WTC11 (cell line): ENCODE results near the gene CERS2. TPM values are rescaled to one million over a fixed set of nuclear protein-coding genes. Genes with fewer than 3 reads are reported as not detected.

Source experiments
- ATAC-seq: fragments of 200-7000 bp; cut with Tn5 transposase; 2 replicates; pipeline ENCODE4 v1.10.0; 2021; ENCODE audit warnings: mild to moderate bottlenecking, moderate library complexity
- CTCF ChIA-PET: fragments of 300-600 bp; sonication (Branson Sonifier 250); formaldehyde crosslinking; loops from one replicate; lab custom pipeline; 2021; ENCODE audit warnings: antibody characterized with exemption; lab: Charles Lee
- POLR2A ChIA-PET: fragments of 350-600 bp; sonication (Branson Sonifier 250); formaldehyde crosslinking; loops from one replicate; lab custom pipeline; 2021; ENCODE audit warnings: antibody characterized with exemption; lab: Charles Lee
- DNase-seq: peaks from one replicate; pipeline ENCODE4 v3.0.0; 2021; ENCODE audit warnings: low spot score
- H3K27ac Mint-ChIP-seq: 2 replicates; pipeline ENCODE4 v1.8.0; 2021; ENCODE audit warnings: mixed read lengths
- H3K27me3 Mint-ChIP-seq: 2 replicates; pipeline ENCODE4 v1.8.0; 2021; ENCODE audit warnings: low read depth, mild to moderate bottlenecking, moderate library complexity, mixed read lengths
- H3K36me3 Mint-ChIP-seq: 2 replicates; pipeline ENCODE4 v1.8.0; 2021; ENCODE audit warnings: mixed read lengths
- H3K4me1 Mint-ChIP-seq: 2 replicates; pipeline ENCODE4 v1.8.0; 2022; ENCODE audit warnings: mixed read lengths
- H3K4me3 Mint-ChIP-seq: 2 replicates; pipeline ENCODE4 v1.8.0; 2021; ENCODE audit warnings: mild to moderate bottlenecking, moderate library complexity, mixed read lengths
- H3K9me3 Mint-ChIP-seq: 2 replicates; pipeline ENCODE4 v1.8.0; 2021; ENCODE audit warnings: mixed read lengths
- MYBL2 ChIP-seq: sonication (generic); formaldehyde crosslinking; IDR thresholded peaks from 2 replicates; pipeline ENCODE4 v1.8.1; 2023; ENCODE audit warnings: mild to moderate bottlenecking, moderate library complexity, missing genetic modification reagents
- NR3C1 ChIP-seq: sonication (generic); formaldehyde crosslinking; conservative IDR thresholded peaks from 2 replicates; pipeline ENCODE4 v1.8.1; 2023; ENCODE audit warnings: low read depth, mild to moderate bottlenecking, missing genetic modification reagents
- SMAD3 ChIP-seq: sonication (generic); formaldehyde crosslinking; IDR thresholded peaks from 2 replicates; pipeline ENCODE4 v1.8.0; 2022; ENCODE audit warnings: missing genetic modification reagents, mild to moderate bottlenecking, borderline replicate concordance
- SMAD4 ChIP-seq: sonication (generic); formaldehyde crosslinking; IDR thresholded peaks from 2 replicates; pipeline ENCODE4 v1.8.0; 2022; ENCODE audit warnings: mild to moderate bottlenecking, missing genetic modification reagents
- TEAD1 ChIP-seq: sonication (generic); formaldehyde crosslinking; IDR thresholded peaks from 2 replicates; pipeline ENCODE4 v1.8.0; 2022; ENCODE audit warnings: mild to moderate bottlenecking, missing genetic modification reagents
- total RNA-seq: library from RNA; stranded (reverse); gene quantifications from 3 replicates; pipeline ENCODE4 v1.2.3, GENCODE V29; 2021
- TF ChIP-seq, protein P1 (sequence below): fragments of 250-450 bp; sonication (Bioruptor Pico); IDR thresholded peaks from 2 replicates; pipeline ENCODE4 v1.9.0; 2021; ENCODE audit warnings: moderate library complexity, mild to moderate bottlenecking, inconsistent platforms, borderline replicate concordance
- TF ChIP-seq, protein P2 (sequence below): sonication (generic); formaldehyde crosslinking; IDR thresholded peaks from 2 replicates; pipeline ENCODE4 v1.8.0; 2023; ENCODE audit warnings: mild to moderate bottlenecking, missing genetic modification reagents
- TF ChIP-seq, protein P3 (sequence below): fragments of 250-450 bp; sonication (Bioruptor Pico); IDR thresholded peaks from 2 replicates; pipeline ENCODE4 v1.9.0; 2021; ENCODE audit warnings: mild to moderate bottlenecking
- TF ChIP-seq, protein P4 (sequence below): sonication (generic); formaldehyde crosslinking; IDR thresholded peaks from 2 replicates; pipeline ENCODE4 v1.8.0; 2022; ENCODE audit warnings: mild to moderate bottlenecking, missing genetic modification reagents
- TF ChIP-seq, protein P5 (sequence below): fragments of 200-600 bp; IDR thresholded peaks from 2 replicates; pipeline ENCODE4 v1.8.0; 2022; ENCODE audit warnings: antibody characterized with exemption
- TF ChIP-seq, protein P6 (sequence below): sonication (generic); formaldehyde crosslinking; IDR thresholded peaks from 2 replicates; pipeline ENCODE4 v1.8.1; 2022; ENCODE audit warnings: mild to moderate bottlenecking, moderate library complexity, missing genetic modification reagents
- TF ChIP-seq, protein P7 (sequence below): sonication (generic); formaldehyde crosslinking; IDR thresholded peaks from 2 replicates; pipeline ENCODE4 v1.8.1; 2023; ENCODE audit warnings: mild to moderate bottlenecking, moderate library complexity, missing genetic modification reagents

Gene CERS2
- total RNA-seq, 1 experiment from 2014 or later, result 182 TPM

DNA sequence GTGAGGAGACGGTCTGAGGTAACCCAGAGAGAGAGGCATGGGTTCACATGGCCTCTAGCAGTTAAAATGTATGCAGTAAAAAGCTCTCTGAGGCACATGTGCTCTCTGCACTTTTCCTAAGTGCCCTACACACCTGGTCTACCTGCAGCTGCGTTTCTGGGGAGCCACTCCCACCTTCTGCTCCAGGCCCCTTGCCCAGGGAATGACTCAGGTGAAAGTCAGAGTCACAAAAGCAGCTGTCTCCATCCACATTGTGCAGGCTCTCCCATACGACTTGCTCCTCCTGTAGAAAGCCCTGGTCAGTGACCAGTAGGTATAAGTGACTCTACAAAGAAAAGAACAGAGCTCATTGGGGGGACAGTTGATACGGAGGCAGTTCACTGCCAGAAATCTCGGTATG lies 23.3 kb upstream of the CERS2 start:
- ATAC-seq (no peak), DNase-seq (no peak)
- no peaks in the 10 kb centered on the region for H3K27me3 Mint-ChIP-seq
- POLR2A ChIA-PET, result interaction anchor here (1.1 kb wide), 1 partner anchor 9 kb away, joined by 3 read pairs; the partner anchor contains the start of gene MINDY1
- no peak overlapping the region for H3K27ac Mint-ChIP-seq
- CTCF ChIA-PET, result interaction anchor here (1.1 to 1.2 kb wide), 2 partner anchors 9 to 21 kb away, joined by 3 to 4 read pairs; partner anchors contain the start of gene MINDY1
- peaks cover 6% of the 10 kb centered on the region; the same call in 1 of the 2 replicates for H3K4me1 Mint-ChIP-seq
- TF ChIP-seq NR3C1 (no peak), TEAD1 (no peak), SMAD3 (CRISPR knock-in tag) (no peak), SMAD4 (CRISPR knock-in tag) (no peak), MYBL2 (CRISPR knock-in tag) (no peak)
- TF ChIP-seq, protein P1, sequence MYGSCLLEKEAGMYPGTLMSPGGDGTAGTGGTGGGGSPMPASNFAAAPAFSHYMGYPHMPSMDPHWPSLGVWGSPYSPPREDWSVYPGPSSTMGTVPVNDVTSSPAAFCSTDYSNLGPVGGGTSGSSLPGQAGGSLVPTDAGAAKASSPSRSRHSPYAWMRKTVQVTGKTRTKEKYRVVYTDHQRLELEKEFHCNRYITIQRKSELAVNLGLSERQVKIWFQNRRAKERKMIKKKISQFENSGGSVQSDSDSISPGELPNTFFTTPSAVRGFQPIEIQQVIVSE (CRISPR knock-in tag), result no peak
- TF ChIP-seq, protein P2, sequence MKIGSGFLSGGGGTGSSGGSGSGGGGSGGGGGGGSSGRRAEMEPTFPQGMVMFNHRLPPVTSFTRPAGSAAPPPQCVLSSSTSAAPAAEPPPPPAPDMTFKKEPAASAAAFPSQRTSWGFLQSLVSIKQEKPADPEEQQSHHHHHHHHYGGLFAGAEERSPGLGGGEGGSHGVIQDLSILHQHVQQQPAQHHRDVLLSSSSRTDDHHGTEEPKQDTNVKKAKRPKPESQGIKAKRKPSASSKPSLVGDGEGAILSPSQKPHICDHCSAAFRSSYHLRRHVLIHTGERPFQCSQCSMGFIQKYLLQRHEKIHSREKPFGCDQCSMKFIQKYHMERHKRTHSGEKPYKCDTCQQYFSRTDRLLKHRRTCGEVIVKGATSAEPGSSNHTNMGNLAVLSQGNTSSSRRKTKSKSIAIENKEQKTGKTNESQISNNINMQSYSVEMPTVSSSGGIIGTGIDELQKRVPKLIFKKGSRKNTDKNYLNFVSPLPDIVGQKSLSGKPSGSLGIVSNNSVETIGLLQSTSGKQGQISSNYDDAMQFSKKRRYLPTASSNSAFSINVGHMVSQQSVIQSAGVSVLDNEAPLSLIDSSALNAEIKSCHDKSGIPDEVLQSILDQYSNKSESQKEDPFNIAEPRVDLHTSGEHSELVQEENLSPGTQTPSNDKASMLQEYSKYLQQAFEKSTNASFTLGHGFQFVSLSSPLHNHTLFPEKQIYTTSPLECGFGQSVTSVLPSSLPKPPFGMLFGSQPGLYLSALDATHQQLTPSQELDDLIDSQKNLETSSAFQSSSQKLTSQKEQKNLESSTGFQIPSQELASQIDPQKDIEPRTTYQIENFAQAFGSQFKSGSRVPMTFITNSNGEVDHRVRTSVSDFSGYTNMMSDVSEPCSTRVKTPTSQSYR (CRISPR knock-in tag), result no peak
- TF ChIP-seq, protein P3, sequence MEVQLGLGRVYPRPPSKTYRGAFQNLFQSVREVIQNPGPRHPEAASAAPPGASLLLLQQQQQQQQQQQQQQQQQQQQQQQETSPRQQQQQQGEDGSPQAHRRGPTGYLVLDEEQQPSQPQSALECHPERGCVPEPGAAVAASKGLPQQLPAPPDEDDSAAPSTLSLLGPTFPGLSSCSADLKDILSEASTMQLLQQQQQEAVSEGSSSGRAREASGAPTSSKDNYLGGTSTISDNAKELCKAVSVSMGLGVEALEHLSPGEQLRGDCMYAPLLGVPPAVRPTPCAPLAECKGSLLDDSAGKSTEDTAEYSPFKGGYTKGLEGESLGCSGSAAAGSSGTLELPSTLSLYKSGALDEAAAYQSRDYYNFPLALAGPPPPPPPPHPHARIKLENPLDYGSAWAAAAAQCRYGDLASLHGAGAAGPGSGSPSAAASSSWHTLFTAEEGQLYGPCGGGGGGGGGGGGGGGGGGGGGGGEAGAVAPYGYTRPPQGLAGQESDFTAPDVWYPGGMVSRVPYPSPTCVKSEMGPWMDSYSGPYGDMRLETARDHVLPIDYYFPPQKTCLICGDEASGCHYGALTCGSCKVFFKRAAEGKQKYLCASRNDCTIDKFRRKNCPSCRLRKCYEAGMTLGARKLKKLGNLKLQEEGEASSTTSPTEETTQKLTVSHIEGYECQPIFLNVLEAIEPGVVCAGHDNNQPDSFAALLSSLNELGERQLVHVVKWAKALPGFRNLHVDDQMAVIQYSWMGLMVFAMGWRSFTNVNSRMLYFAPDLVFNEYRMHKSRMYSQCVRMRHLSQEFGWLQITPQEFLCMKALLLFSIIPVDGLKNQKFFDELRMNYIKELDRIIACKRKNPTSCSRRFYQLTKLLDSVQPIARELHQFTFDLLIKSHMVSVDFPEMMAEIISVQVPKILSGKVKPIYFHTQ (CRISPR knock-in tag), result no peak
- TF ChIP-seq, protein P4, sequence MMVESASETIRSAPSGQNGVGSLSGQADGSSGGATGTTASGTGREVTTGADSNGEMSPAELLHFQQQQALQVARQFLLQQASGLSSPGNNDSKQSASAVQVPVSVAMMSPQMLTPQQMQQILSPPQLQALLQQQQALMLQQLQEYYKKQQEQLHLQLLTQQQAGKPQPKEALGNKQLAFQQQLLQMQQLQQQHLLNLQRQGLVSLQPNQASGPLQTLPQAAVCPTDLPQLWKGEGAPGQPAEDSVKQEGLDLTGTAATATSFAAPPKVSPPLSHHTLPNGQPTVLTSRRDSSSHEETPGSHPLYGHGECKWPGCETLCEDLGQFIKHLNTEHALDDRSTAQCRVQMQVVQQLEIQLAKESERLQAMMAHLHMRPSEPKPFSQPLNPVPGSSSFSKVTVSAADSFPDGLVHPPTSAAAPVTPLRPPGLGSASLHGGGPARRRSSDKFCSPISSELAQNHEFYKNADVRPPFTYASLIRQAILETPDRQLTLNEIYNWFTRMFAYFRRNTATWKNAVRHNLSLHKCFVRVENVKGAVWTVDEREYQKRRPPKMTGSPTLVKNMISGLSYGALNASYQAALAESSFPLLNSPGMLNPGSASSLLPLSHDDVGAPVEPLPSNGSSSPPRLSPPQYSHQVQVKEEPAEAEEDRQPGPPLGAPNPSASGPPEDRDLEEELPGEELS (CRISPR knock-in tag), result no peak
- TF ChIP-seq, protein P5, sequence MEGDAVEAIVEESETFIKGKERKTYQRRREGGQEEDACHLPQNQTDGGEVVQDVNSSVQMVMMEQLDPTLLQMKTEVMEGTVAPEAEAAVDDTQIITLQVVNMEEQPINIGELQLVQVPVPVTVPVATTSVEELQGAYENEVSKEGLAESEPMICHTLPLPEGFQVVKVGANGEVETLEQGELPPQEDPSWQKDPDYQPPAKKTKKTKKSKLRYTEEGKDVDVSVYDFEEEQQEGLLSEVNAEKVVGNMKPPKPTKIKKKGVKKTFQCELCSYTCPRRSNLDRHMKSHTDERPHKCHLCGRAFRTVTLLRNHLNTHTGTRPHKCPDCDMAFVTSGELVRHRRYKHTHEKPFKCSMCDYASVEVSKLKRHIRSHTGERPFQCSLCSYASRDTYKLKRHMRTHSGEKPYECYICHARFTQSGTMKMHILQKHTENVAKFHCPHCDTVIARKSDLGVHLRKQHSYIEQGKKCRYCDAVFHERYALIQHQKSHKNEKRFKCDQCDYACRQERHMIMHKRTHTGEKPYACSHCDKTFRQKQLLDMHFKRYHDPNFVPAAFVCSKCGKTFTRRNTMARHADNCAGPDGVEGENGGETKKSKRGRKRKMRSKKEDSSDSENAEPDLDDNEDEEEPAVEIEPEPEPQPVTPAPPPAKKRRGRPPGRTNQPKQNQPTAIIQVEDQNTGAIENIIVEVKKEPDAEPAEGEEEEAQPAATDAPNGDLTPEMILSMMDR, result no peak
- TF ChIP-seq, protein P6, sequence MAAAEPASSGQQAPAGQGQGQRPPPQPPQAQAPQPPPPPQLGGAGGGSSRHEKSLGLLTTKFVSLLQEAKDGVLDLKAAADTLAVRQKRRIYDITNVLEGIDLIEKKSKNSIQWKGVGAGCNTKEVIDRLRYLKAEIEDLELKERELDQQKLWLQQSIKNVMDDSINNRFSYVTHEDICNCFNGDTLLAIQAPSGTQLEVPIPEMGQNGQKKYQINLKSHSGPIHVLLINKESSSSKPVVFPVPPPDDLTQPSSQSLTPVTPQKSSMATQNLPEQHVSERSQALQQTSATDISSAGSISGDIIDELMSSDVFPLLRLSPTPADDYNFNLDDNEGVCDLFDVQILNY (CRISPR knock-in tag), result no peak
- TF ChIP-seq, protein P7, sequence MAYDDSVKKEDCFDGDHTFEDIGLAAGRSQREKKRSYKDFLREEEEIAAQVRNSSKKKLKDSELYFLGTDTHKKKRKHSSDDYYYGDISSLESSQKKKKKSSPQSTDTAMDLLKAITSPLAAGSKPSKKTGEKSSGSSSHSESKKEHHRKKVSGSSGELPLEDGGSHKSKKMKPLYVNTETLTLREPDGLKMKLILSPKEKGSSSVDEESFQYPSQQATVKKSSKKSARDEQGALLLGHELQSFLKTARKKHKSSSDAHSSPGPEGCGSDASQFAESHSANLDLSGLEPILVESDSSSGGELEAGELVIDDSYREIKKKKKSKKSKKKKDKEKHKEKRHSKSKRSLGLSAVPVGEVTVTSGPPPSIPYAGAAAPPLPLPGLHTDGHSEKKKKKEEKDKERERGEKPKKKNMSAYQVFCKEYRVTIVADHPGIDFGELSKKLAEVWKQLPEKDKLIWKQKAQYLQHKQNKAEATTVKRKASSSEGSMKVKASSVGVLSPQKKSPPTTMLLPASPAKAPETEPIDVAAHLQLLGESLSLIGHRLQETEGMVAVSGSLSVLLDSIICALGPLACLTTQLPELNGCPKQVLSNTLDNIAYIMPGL (CRISPR knock-in tag), result no peak
- TF ChIP-seq, all 79 proteins: peak for 0
- Mint-ChIP-seq H3K9me3 (no peaks in the 10 kb centered on the region), H3K4me3 (no peak overlapping the region), H3K36me3 (no peaks in the 10 kb centered on the region)
